HG02642 (cell line): Measurements from ENCODE around the gene CHRM4.
A peak's percentile ranks its signal among the peaks of the same experiment; 100 is the strongest.

Experiments
- ATAC-seq: cut with Tn5 transposase; IDR thresholded peaks from one replicate; pipeline ENCODE4 v1.9.1; 2021; ENCODE audit warnings: mild to moderate bottlenecking; ENCODE audit not compliant: unreplicated experiment, poor library complexity

The CHRM4 gene

DNA sequence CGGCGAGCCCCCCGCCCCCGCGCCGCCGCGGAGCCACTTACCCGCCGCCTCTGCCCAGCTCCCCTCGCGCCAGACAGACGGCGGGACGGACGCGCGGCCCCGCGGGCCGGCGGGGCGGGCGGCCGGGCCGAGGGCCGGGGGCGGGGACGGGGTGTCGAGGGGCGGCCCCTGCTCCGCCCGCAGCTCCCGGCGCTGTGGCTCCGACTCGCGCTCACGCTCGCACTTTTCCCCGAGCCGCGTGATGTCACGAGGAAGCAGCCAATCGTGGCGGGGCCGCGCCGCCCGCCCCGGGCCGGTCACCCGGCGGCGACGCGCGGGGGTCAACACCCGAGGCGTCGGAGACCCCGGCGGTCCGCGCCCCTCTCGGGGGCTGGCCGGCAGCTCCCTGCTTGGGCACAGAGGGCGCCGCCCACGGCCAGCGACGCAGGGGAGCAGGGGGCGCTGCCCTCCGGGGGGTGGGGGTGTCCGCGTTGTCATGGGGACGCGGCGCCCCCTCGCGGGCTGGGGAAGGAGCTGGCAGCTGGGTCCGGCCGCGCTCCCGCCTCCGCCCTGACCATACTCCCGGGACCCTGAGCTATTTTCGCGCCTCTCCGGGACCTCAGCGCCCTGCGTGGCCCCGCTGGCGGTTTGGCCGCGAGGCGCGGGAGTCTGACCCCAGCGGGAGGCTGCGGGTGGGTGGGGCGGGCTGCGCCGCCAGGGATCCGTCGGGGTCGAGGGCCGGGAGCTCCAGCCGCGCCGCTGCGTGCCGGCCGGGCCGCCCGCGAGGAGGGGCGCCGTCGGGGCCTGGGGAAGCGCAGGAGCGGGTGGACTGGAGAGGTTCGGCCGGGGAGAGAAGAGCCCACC, at the start of gene CHRM4:
TSS of gene CHRM4 (minus strand) at position 199 of the 843 bp plus-strand sequence. CDS start 5,219 bp downstream, outside the sequence.
- peak; percentile 2 for ATAC-seq

- ATAC-seq = no peak
Measured at GRCh38 chr11:46438211-46438610, 46.6 kb upstream of the CHRM4 start.

GRCh38 chr11:46437122-46437689, 45.6 kb upstream of the CHRM4 start:
- no peak for ATAC-seq

- no peak for ATAC-seq
Measured at GRCh38 chr11:46436113-46436512, 44.5 kb upstream of the CHRM4 start.

DNA sequence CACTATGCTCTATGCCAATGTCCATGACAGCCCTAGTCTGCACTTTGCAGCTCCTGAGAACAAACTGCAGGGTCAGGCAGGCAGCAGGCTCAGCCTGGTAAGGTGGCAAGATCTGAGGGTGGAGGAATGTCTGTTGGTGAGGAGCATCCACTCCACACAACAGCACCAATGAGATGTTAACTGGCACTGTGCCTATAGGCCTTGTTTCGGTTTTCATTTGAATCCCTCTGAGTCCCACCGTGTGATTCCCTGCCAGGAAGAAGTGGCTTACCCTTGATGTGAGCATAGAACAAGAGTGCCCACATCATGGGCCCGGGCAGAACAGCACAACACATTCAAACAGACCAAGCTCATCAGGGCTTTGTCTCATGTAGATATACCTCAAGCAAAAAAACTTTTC, 44.1 kb upstream of the CHRM4 start:
- ATAC-seq = no peak

- ATAC-seq = no peak
Measured at GRCh38 chr11:46431211-46431610, 39.6 kb upstream of the CHRM4 start.

- ATAC-seq = no peak
Measured at GRCh38 chr11:46429717-46430116, 38.1 kb upstream of the CHRM4 start.

GRCh38 chr11:46427364-46427763, 35.8 kb upstream of the CHRM4 start:
- ATAC-seq = no peak

- ATAC-seq = no peak
Measured at GRCh38 chr11:46426233-46426991, 34.8 kb upstream of the CHRM4 start.

GRCh38 chr11:46422588-46422987, 31.0 kb upstream of the CHRM4 start:
- no peak for ATAC-seq

- ATAC-seq = no peak
Measured at GRCh38 chr11:46421257-46421880, 29.8 kb upstream of the CHRM4 start.

- ATAC-seq = no peak
Measured at GRCh38 chr11:46420513-46420912, 28.9 kb upstream of the CHRM4 start.

DNA sequence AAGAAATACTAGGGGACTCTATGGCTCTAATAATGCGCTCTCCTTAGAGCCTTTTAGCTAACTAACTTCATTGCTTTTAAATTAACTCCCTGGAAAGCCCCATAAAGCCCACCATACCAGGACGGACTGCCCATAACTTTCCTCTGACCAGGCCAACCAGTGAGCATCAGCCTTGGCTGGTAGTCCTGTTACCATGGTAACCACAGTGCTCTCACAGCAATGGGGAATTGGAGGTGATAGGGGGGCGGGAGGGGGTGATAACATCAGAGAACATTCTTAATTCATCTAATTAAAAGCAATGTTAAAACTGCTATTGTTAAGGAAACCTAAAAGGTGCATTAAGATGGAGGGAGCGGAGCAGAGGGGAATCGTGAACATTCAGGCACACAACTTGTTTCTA, 27.2 kb upstream of the CHRM4 start:
- ATAC-seq = no peak

DNA sequence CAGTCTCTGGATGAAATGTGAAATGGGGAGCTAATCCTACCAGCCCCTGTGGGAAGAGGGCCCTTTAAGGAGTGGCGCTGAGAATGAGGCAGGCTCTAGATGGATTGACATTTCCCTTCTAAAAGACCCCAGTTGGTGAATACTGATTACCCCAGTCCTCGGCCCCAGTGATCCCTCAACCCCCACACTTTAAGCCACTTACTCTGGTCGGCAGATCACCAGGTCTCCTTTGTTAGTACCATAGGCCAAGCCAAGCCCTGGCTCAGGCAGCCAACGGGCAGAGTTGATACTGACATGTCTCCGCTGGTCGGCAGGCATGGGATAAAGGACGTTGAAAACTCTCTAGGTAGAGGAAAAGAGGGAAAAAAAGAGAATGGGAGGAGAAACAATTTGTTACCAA, 26.1 kb upstream of the CHRM4 start:
- ATAC-seq = no peak

- ATAC-seq = no peak
Measured at GRCh38 chr11:46414879-46415278, 23.3 kb upstream of the CHRM4 start.

GRCh38 chr11:46414466-46414796, 22.9 kb upstream of the CHRM4 start:
- ATAC-seq = no peak

- no peak for ATAC-seq
Measured at GRCh38 chr11:46413760-46414465, 22.3 kb upstream of the CHRM4 start.

- no peak for ATAC-seq
Measured at GRCh38 chr11:46410021-46410420, 18.4 kb upstream of the CHRM4 start.

- ATAC-seq = no peak
Measured at GRCh38 chr11:46408407-46408986, 16.9 kb upstream of the CHRM4 start.

- no peak for ATAC-seq
Measured at GRCh38 chr11:46407635-46408034, 16.1 kb upstream of the CHRM4 start.
